ENCODE results near the gene ZNF784.

GRCh38 chr19:55621673-55622231 lies 2.6 kb downstream of the ZNF784 start:
- no peak for TF ChIP-seq HDAC2 (IDR thresholded peaks at IDR 0.05)
- no peak for TF ChIP-seq CTCF (IDR thresholded peaks at IDR 0.05 in 2 of 3, conservative IDR thresholded peaks at IDR 0.05 in 1 of 3; ENCODE audit: control insufficient read depth in 2 of 3, extremely low read depth in 1 of 3, insufficient read depth in 1 of 3, low read depth in 3 of 3, low read length in 3 of 3)
- TF ChIP-seq YY1 (IDR thresholded peaks at IDR 0.05; ENCODE audit: low read depth, low read length), result no peak
- TF ChIP-seq SPI1 (IDR thresholded peaks at IDR 0.05; ENCODE audit: borderline replicate concordance, insufficient read depth, low read depth, low read length), result no peak
- TF ChIP-seq SMC3 (IDR thresholded peaks at IDR 0.05; ENCODE audit: borderline replicate concordance, low read length), result no peak
- no peak for TF ChIP-seq POLR2A (IDR thresholded peaks at IDR 0.05; ENCODE audit: low read depth, low read length)
- TF ChIP-seq CEBPZ (IDR thresholded peaks at IDR 0.05; ENCODE audit: low read depth, low read length), result no peak
- no peak for TF ChIP-seq MYC (IDR thresholded peaks at IDR 0.05; ENCODE audit: insufficient read depth, insufficient read length, insufficient replicate concordance, low read length, severe bottlenecking)
- TF ChIP-seq POLR2AphosphoS5 (IDR thresholded peaks at IDR 0.05; ENCODE audit: low read length), result no peak
- TF ChIP-seq ZNF384 (IDR thresholded peaks at IDR 0.05; ENCODE audit: borderline replicate concordance, low read depth, low read length), result no peak
